Endodermal cell (in vitro differentiated cells): ENCODE measurements around the gene GPR68. TPM values are rescaled to one million over a fixed set of nuclear protein-coding genes. Genes with fewer than 3 reads are reported as not detected.

Experiments
- DNase-seq: peaks from one replicate; pipeline ENCODE4 v3.0.0-alpha.2; 2017
- H3K27ac ChIP-seq: 2 replicates; pipeline ENCODE4 v1.5.1; 2013; ENCODE audit warnings: mild to moderate bottlenecking, low read depth, low read length, moderate library complexity
- H3K27me3 ChIP-seq: 2 replicates; pipeline ENCODE4 v1.6.1; 2013; ENCODE audit warnings: mild to moderate bottlenecking, low read length, moderate library complexity; ENCODE audit not compliant: insufficient read depth, control insufficient read depth, poor library complexity, severe bottlenecking
- H3K36me3 ChIP-seq: 2 replicates; pipeline ENCODE4 v1.7.0; 2013; ENCODE audit warnings: mild to moderate bottlenecking, low read length, moderate library complexity; ENCODE audit not compliant: control insufficient read depth, insufficient read depth
- H3K4me1 ChIP-seq: one replicate; pipeline ENCODE4 v1.7.0; 2013; ENCODE audit warnings: low read length; ENCODE audit not compliant: control insufficient read depth, insufficient read depth
- H3K4me3 ChIP-seq: 2 replicates; pipeline ENCODE4 v1.5.1; 2013; ENCODE audit warnings: mild to moderate bottlenecking, low read length, moderate library complexity
- H3K9ac ChIP-seq: 2 replicates; pipeline ENCODE4 v1.6.1; 2013; ENCODE audit warnings: mild to moderate bottlenecking, low read length, moderate library complexity; ENCODE audit not compliant: poor library complexity, severe bottlenecking; ENCODE audit errors: extremely low read depth
- H3K9me3 ChIP-seq: 2 replicates; pipeline ENCODE4 v1.6.1; 2013; ENCODE audit warnings: mild to moderate bottlenecking, low read length, moderate library complexity; ENCODE audit not compliant: control insufficient read depth
- H3K27ac Mint-ChIP-seq: 2 replicates; pipeline ENCODE4 v1.8.0; 2020; ENCODE audit warnings: mixed read lengths
- H3K27me3 Mint-ChIP-seq: 2 replicates; pipeline ENCODE4 v1.8.0; 2021; ENCODE audit warnings: mild to moderate bottlenecking, mixed read lengths; ENCODE audit not compliant: insufficient read depth
- H3K36me3 Mint-ChIP-seq: 2 replicates; pipeline ENCODE4 v1.8.0; 2020; ENCODE audit warnings: low read depth, mixed read lengths
- H3K4me1 Mint-ChIP-seq: 2 replicates; pipeline ENCODE4 v1.8.0; 2020; ENCODE audit warnings: mixed read lengths
- H3K4me3 Mint-ChIP-seq: 2 replicates; pipeline ENCODE4 v1.8.0; 2020; ENCODE audit warnings: mild to moderate bottlenecking, moderate library complexity, mixed read lengths
- H3K9me3 Mint-ChIP-seq: 2 replicates; pipeline ENCODE4 v1.8.0; 2020; ENCODE audit warnings: mild to moderate bottlenecking, mixed read lengths
- WGBS, 2 experiments: methylation state at CpG; one replicate each; pipeline versions ENCODE4 v1.1.5 to v1.1.7; 2013; ENCODE audit warnings: missing lambda C conversion rate in 2 of 2, mixed read lengths in 1 of 2; ENCODE audit not compliant: insufficient coverage in 1 of 2, insufficient read length in 1 of 2; 5-methylcytosine and 5-hydroxymethylcytosine counted together
- total RNA-seq, 2 donors: library from RNA; stranded (reverse); fragmentation: NEBNext Ultra II Directional in 1 of 2; extraction: Animal tissue kit (Norgen Biotek cat#: 25700) in 1 of 2; gene quantifications; 2 replicates in 1 of 2; 3 replicates in 1 of 2; pipeline ENCODE4 v1.2.1, GENCODE V29; 2021
- TF ChIP-seq, protein P1 (sequence below): fragments of 200-600 bp; sonication (generic); conservative IDR thresholded peaks from 2 replicates; pipeline ENCODE4 v1.5.0; 2021; ENCODE audit warnings: antibody characterized with exemption, mild to moderate bottlenecking

Gene GPR68
- total RNA-seq, 2 donors from 2014 or later, result 0.38 to 0.44 TPM

GRCh38 chr14:91238085-91238484 is 6.4 kb downstream of the GPR68 start:
- Histone ChIP-seq H3K4me1 (no peaks in the 10 kb centered on the region), H3K9me3 (no peaks in the 10 kb centered on the region), H3K4me3 (no peak overlapping the region), H3K27me3 (no peaks in the 10 kb centered on the region), H3K9ac (no peak overlapping the region), H3K27ac (no peak overlapping the region), H3K36me3 (no peaks in the 10 kb centered on the region)
- Mint-ChIP-seq H3K4me1 (no peaks in the 10 kb centered on the region), H3K4me3 (no peak overlapping the region), H3K36me3 (no peaks in the 10 kb centered on the region), H3K9me3 (peaks cover 10% of the 10 kb centered on the region), H3K27ac (no peak overlapping the region), H3K27me3 (peaks cover 11% of the 10 kb centered on the region)
- DNase-seq, result no peak
- WGBS, 2 experiments, result 88 to 89% methylated on average over 2 to 4 of the region's 4 CpGs
- TF ChIP-seq, protein P1, sequence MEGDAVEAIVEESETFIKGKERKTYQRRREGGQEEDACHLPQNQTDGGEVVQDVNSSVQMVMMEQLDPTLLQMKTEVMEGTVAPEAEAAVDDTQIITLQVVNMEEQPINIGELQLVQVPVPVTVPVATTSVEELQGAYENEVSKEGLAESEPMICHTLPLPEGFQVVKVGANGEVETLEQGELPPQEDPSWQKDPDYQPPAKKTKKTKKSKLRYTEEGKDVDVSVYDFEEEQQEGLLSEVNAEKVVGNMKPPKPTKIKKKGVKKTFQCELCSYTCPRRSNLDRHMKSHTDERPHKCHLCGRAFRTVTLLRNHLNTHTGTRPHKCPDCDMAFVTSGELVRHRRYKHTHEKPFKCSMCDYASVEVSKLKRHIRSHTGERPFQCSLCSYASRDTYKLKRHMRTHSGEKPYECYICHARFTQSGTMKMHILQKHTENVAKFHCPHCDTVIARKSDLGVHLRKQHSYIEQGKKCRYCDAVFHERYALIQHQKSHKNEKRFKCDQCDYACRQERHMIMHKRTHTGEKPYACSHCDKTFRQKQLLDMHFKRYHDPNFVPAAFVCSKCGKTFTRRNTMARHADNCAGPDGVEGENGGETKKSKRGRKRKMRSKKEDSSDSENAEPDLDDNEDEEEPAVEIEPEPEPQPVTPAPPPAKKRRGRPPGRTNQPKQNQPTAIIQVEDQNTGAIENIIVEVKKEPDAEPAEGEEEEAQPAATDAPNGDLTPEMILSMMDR, result no peak

GRCh38 chr14:91237219-91237618 is 7.3 kb downstream of the GPR68 start:
- Mint-ChIP-seq H3K36me3 (no peaks in the 10 kb centered on the region), H3K9me3 (peaks cover 10% of the 10 kb centered on the region), H3K27me3 (peaks cover 9% of the 10 kb centered on the region), H3K4me1 (no peaks in the 10 kb centered on the region), H3K27ac (no peak overlapping the region), H3K4me3 (no peak overlapping the region)
- WGBS, 2 experiments, result 92 to 96% methylated on average over 5 to 6 of the region's 7 CpGs
- Histone ChIP-seq H3K36me3 (no peaks in the 10 kb centered on the region), H3K27me3 (no peaks in the 10 kb centered on the region), H3K9ac (no peak overlapping the region), H3K27ac (no peak overlapping the region), H3K4me3 (no peak overlapping the region), H3K4me1 (no peaks in the 10 kb centered on the region), H3K9me3 (no peaks in the 10 kb centered on the region)
- TF ChIP-seq, protein P1, result no peak
- DNase-seq, result no peak

- H3K27ac Mint-ChIP-seq, result no peak overlapping the region
- no peak overlapping the region for H3K27ac ChIP-seq
- peaks cover 8% of the 10 kb centered on the region for H3K27me3 Mint-ChIP-seq
- H3K4me3 Mint-ChIP-seq, result no peak overlapping the region
- peaks cover 14% of the 10 kb centered on the region for H3K9me3 Mint-ChIP-seq
- H3K36me3 Mint-ChIP-seq, result peaks cover 2% of the 10 kb centered on the region
- TF ChIP-seq, protein P1, result no peak
- H3K4me1 Mint-ChIP-seq, result no peaks in the 10 kb centered on the region
- peaks cover 8% of the 10 kb centered on the region for H3K9me3 ChIP-seq
- no peaks in the 10 kb centered on the region for H3K27me3 ChIP-seq
- H3K36me3 ChIP-seq, result no peaks in the 10 kb centered on the region
- H3K4me3 ChIP-seq, result no peak overlapping the region
- 87 to 95% methylated on average over 5 to 7 of the region's 7 CpGs for WGBS, 2 experiments
- no peak overlapping the region for H3K9ac ChIP-seq
- no peaks in the 10 kb centered on the region for H3K4me1 ChIP-seq
- no peak for DNase-seq
Measured at GRCh38 chr14:91235841-91236240, 8.7 kb downstream of the GPR68 start.
